GM12878 (cell line): ENCODE results near the gene PRUNE1. TPM values are rescaled to one million over a fixed set of nuclear protein-coding genes. Genes with fewer than 3 reads are reported as not detected.

Source experiments
- ATAC-seq: fragments of 200-7000 bp; cut with Tn5 transposase; 3 replicates; pipeline ENCODE4 v1.9.1; 2020; ENCODE audit warnings: mild to moderate bottlenecking, moderate library complexity
- BruUV-seq: library from RNA; stranded (reverse); fragments of 400-500 nt; replicated peaks from 2 replicates; lab custom pipeline; 2021; lab: Mats Ljungman, UMichigan
- CTCF ChIA-PET: fragments of 300-600 bp; sonication (Branson Sonifier 250); formaldehyde crosslinking; extraction: SDS; loops from one replicate; lab custom pipeline; 2021; ENCODE audit warnings: inconsistent platforms; lab: Yijun Ruan, JAX
- POLR2A ChIA-PET: fragments of 350-600 bp; formaldehyde crosslinking; extraction: SDS; loops from one replicate; lab custom pipeline; 2021; ENCODE audit warnings: inconsistent platforms; lab: Charles Lee
- RAD21 ChIA-PET: fragments of 300-600 bp; sonication (Branson Sonifier 250); formaldehyde crosslinking; loops from one replicate; lab custom pipeline; 2023; ENCODE audit warnings: antibody characterized with exemption; ENCODE audit not compliant: unreplicated experiment; lab: Charles Lee
- SMC1A ChIA-PET: fragments of 300-600 bp; sonication (Branson Sonifier 250); formaldehyde crosslinking; loops from one replicate; lab custom pipeline; 2023; ENCODE audit not compliant: unreplicated experiment, uncharacterized antibody; lab: Charles Lee
- DNase-seq: peaks from one replicate; pipeline ENCODE4 v3.0.0-alpha.2; 2011; ENCODE audit warnings: low read depth, low spot score
- FAIRE-seq: peaks from 3 replicates; lab custom pipeline; 2011; peaks lifted over from hg19 to GRCh38; lab: Jason Lieb, UNC
- H2AFZ ChIP-seq: 2 replicates; pipeline ENCODE4 v1.6.0; 2011; ENCODE audit warnings: low read depth, low read length, control low read depth; ENCODE audit not compliant: control insufficient read depth
- H3K27ac ChIP-seq: 2 replicates; pipeline ENCODE4 v1.5.1; 2011; ENCODE audit warnings: control low read depth; ENCODE audit not compliant: control insufficient read depth, insufficient read depth
- H3K27me3 ChIP-seq, 2 experiments: replicated peaks in 1 of 2; 2 replicates each; pipeline versions ENCODE4 v1.6.0 to v1.6.1; 2011; ENCODE audit warnings: low read length in 1 of 2; ENCODE audit not compliant: control insufficient read depth in 2 of 2, insufficient read depth in 2 of 2
- H3K36me3 ChIP-seq, 2 experiments: 2 replicates each; pipeline ENCODE4 v1.5.1; 2011; ENCODE audit warnings: low read length in 1 of 2; ENCODE audit not compliant: control insufficient read depth in 2 of 2, insufficient read depth in 2 of 2
- H3K4me1 ChIP-seq: 2 replicates; pipeline ENCODE4 v1.6.1; 2011; ENCODE audit warnings: mild to moderate bottlenecking, low read length, moderate library complexity, mixed read lengths; ENCODE audit not compliant: control insufficient read depth, insufficient read depth
- H3K4me2 ChIP-seq: 2 replicates; pipeline ENCODE4 v1.6.0; 2011; ENCODE audit warnings: control low read depth; ENCODE audit not compliant: control insufficient read depth, insufficient read depth
- H3K4me3 ChIP-seq: fragments of 200-600 bp; sonication (generic); 2 replicates; pipeline ENCODE4 v1.5.1; 2016
- H3K79me2 ChIP-seq: 2 replicates; pipeline ENCODE4 v1.6.0; 2011; ENCODE audit warnings: low read length; ENCODE audit not compliant: control insufficient read depth, insufficient read depth
- H3K9ac ChIP-seq: 2 replicates; pipeline ENCODE4 v1.8.0; 2011; ENCODE audit warnings: low read length, control low read depth, mixed read lengths; ENCODE audit not compliant: control insufficient read depth, insufficient read depth
- H3K9me3 ChIP-seq: replicated peaks from 3 replicates; pipeline ENCODE4 v1.5.1; 2011; ENCODE audit warnings: mild to moderate bottlenecking, low read length; ENCODE audit not compliant: control insufficient read depth, insufficient read depth
- H4K20me1 ChIP-seq: 2 replicates; pipeline ENCODE4 v1.6.0; 2011; ENCODE audit not compliant: control insufficient read depth, insufficient read depth
- BACH1 ChIP-seq: fragments of 450-650 bp; IDR thresholded peaks from 2 replicates; pipeline ENCODE4 v1.6.1; 2017; ENCODE audit warnings: mild to moderate bottlenecking, borderline replicate concordance
- CHD2 ChIP-seq: IDR thresholded peaks from 2 replicates; pipeline ENCODE4 v1.6.1; 2011; ENCODE audit warnings: low read depth, low read length, improper control_type of control experiment, borderline replicate concordance
- CHD4 ChIP-seq: fragments of 200-600 bp; sonication (generic); IDR thresholded peaks from 2 replicates; pipeline ENCODE4 v1.6.1; 2016; ENCODE audit warnings: mild to moderate bottlenecking
- IRF4 ChIP-seq: IDR thresholded peaks from 2 replicates; pipeline ENCODE4 v1.6.1; 2011; ENCODE audit warnings: low read depth, low read length
- MYB ChIP-seq: fragments of 150-350 bp; IDR thresholded peaks from 2 replicates; pipeline ENCODE4 v1.6.1; 2014; ENCODE audit warnings: mild to moderate bottlenecking, low read depth, low read length, borderline replicate concordance
- NFYA ChIP-seq: IDR thresholded peaks from 2 replicates; pipeline ENCODE4 v1.6.1; 2011; ENCODE audit warnings: low read depth, mild to moderate bottlenecking, low read length, improper control_type of control experiment, borderline replicate concordance
- NFYB ChIP-seq: IDR thresholded peaks from 2 replicates; pipeline ENCODE4 v1.6.1; 2011; ENCODE audit warnings: low read depth, mild to moderate bottlenecking, low read length, improper control_type of control experiment, moderate library complexity; ENCODE audit not compliant: insufficient read depth
- POLR2A ChIP-seq: IDR thresholded peaks from 2 replicates; pipeline ENCODE4 v1.6.1; 2011; ENCODE audit warnings: low read depth, mild to moderate bottlenecking, low read length
- POLR2AphosphoS2 ChIP-seq: IDR thresholded peaks from 2 replicates; pipeline ENCODE4 v1.6.1; 2011; ENCODE audit warnings: low read depth, mild to moderate bottlenecking, low read length, improper control_type of control experiment, moderate library complexity
- TARDBP ChIP-seq: IDR thresholded peaks from 2 replicates; pipeline ENCODE4 v1.6.1; 2016; ENCODE audit warnings: borderline replicate concordance
- ZNF24 ChIP-seq: fragments of 450-650 bp; IDR thresholded peaks from 2 replicates; pipeline ENCODE4 v1.6.1; 2017; ENCODE audit warnings: antibody characterized with exemption, mild to moderate bottlenecking
- ZZZ3 ChIP-seq: IDR thresholded peaks from 2 replicates; pipeline ENCODE4 v1.6.1; 2011; ENCODE audit warnings: low read depth; ENCODE audit not compliant: control insufficient read depth, insufficient read length
- WGBS: methylation state at CpG from one replicate; pipeline ENCODE4 v1.1.6; 2016; ENCODE audit warnings: low lambda C conversion rate; ENCODE audit not compliant: insufficient replicate concordance, insufficient coverage; ENCODE audit errors: missing lambda C conversion rate; 5-methylcytosine and 5-hydroxymethylcytosine counted together
- in situ Hi-C: fragments of 300-500 bp; cut with MboI; formaldehyde crosslinking; loops from 9 replicates; pipeline ENCODE4 v1.14.3; 2018; ENCODE audit warnings: mixed read lengths
- intact Hi-C: fragments of 100-400 bp; cut with micrococcal nuclease; formaldehyde crosslinking; loops from one replicate; pipeline ENCODE4 v1.14.2; 2022; ENCODE audit not compliant: unreplicated experiment
- polyA plus RNA-seq, 11 experiments: library from polyadenylated mRNA; depleted of rRNA in 4 of 11; unstranded in 6 of 11; stranded (reverse) in 5 of 11; fragments of >200 nt; fragmentation: Nextera tagmentation in 4 of 11; fragmentation: Illumina TruSeq in 1 of 11; extraction: Ambion mirVana in 4 of 11; extraction: Trizol in 1 of 11; gene quantifications; 1 replicate in 1 of 11; 2 replicates in 10 of 11; pipeline versions ENCODE4 v1.2.1 to v1.2.3, GENCODE V29; 2011 to 2016; ENCODE audit warnings: inconsistent platforms in 2 of 11, missing spikeins in 2 of 11, low read depth in 1 of 11
- total RNA-seq, 4 experiments: library from RNA; depleted of rRNA in 3 of 4; stranded (reverse); fragments of >200 nt in 3 of 4; fragmentation: Illumina TruSeq in 1 of 4; extraction: Trizol in 1 of 4; gene quantifications; 2 replicates each; pipeline versions ENCODE4 v1.2.1 to v1.2.3, GENCODE V29; 2013 to 2021
- TF ChIP-seq, protein P1 (sequence below): IDR thresholded peaks from 2 replicates; pipeline ENCODE4 v1.6.1; 2011; ENCODE audit warnings: borderline replicate concordance, low read depth, mild to moderate bottlenecking, moderate library complexity, low read length; ENCODE audit not compliant: insufficient read depth, poor library complexity, severe bottlenecking
- TF ChIP-seq, protein P2 (sequence below): fragments of 450-650 bp; IDR thresholded peaks from 2 replicates; pipeline ENCODE4 v1.6.1; 2017; ENCODE audit warnings: mild to moderate bottlenecking, low read depth, inconsistent platforms; ENCODE audit not compliant: poor library complexity, severe bottlenecking

The PRUNE1 gene
- total and polyA plus RNA-seq, 10 of the 15 experiments (the other 5 are each of a cell fraction or from before 2014, with no cell fraction given) = 4.7 to 24.5 (median 12.4) TPM

DNA sequence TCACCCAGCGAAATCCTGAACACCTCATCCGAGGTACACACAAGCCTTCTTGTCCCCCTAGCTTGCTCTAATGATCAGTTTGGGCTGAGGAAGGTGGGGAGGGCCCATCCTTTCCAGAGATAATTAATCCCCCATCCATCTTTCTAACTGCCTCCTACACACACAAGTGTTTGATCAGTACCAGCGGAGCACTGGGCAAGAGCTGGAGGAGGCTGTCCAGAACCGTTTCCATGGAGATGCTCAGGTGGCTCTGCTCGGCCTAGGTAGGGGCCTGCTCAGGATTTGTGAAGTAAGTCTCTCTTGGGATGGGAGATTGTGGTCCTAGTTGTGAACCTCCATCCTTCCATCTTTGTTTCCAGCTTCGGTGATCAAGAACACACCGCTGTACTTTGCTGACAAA, 20.3 kb upstream of the PRUNE1 start:
- CTCF ChIA-PET = interaction anchor here (15.8 kb wide), 1 partner anchor 12 kb away, joined by 252 read pairs; the partner anchor contains the start of gene MINDY1
- SMC1A ChIA-PET = interaction anchor here (1.4 kb wide), 1 partner anchor 11 kb away, joined by 5 read pairs; no protein-coding TSS in a partner anchor
- ATAC-seq = no peak

More for the DNA sequence above, 20.3 kb upstream of the PRUNE1 start:
- no peaks in the 10 kb centered on the region for H3K4me1 ChIP-seq
- DNase-seq (no peak), FAIRE-seq (no peak)
- H3K9ac ChIP-seq = no peak overlapping the region
- H3K9me3 ChIP-seq = no peaks in the 10 kb centered on the region
- H3K36me3 ChIP-seq = no peaks in the 10 kb centered on the region
- no peaks in the 10 kb centered on the region for H3K27me3 ChIP-seq
- no TSS peak for BruUV-seq
- no peak overlapping the region for H3K4me3 ChIP-seq
- ChIA-PET POLR2A (no interaction called here), RAD21 (interaction anchor here (0.8 kb wide), 1 partner anchor 30 kb away, joined by 3 read pairs; no protein-coding TSS in a partner anchor)
- no peak overlapping the region for H3K4me2 ChIP-seq
- TF ChIP-seq CHD2 (no peak), BACH1 (no peak), POLR2A (no peak), ZNF24 (no peak), NFYB (no peak), ZZZ3 (no peak), POLR2AphosphoS2 (no peak), IRF4 (no peak), TARDBP (no peak), MYB (no peak), CHD4 (no peak), NFYA (no peak)
- TF ChIP-seq, protein P1, sequence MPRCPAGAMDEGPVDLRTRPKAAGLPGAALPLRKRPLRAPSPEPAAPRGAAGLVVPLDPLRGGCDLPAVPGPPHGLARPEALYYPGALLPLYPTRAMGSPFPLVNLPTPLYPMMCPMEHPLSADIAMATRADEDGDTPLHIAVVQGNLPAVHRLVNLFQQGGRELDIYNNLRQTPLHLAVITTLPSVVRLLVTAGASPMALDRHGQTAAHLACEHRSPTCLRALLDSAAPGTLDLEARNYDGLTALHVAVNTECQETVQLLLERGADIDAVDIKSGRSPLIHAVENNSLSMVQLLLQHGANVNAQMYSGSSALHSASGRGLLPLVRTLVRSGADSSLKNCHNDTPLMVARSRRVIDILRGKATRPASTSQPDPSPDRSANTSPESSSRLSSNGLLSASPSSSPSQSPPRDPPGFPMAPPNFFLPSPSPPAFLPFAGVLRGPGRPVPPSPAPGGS = no peak
- TF ChIP-seq, protein P2, sequence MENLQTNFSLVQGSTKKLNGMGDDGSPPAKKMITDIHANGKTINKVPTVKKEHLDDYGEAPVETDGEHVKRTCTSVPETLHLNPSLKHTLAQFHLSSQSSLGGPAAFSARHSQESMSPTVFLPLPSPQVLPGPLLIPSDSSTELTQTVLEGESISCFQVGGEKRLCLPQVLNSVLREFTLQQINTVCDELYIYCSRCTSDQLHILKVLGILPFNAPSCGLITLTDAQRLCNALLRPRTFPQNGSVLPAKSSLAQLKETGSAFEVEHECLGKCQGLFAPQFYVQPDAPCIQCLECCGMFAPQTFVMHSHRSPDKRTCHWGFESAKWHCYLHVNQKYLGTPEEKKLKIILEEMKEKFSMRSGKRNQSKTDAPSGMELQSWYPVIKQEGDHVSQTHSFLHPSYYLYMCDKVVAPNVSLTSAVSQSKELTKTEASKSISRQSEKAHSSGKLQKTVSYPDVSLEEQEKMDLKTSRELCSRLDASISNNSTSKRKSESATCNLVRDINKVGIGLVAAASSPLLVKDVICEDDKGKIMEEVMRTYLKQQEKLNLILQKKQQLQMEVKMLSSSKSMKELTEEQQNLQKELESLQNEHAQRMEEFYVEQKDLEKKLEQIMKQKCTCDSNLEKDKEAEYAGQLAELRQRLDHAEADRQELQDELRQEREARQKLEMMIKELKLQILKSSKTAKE = no peak
- H2AFZ ChIP-seq = no peak overlapping the region
- in situ Hi-C loops = no loop called here
- H3K79me2 ChIP-seq = no peaks in the 10 kb centered on the region
- no peak overlapping the region for H3K27ac ChIP-seq
- no peaks in the 10 kb centered on the region for H4K20me1 ChIP-seq
- WGBS = 51% methylated on average over 7 of the region's 7 CpGs
- intact Hi-C loops = no loop called here
